ENCODE data around the gene OR10H3. TPM values are rescaled to one million over a fixed set of nuclear protein-coding genes. Genes with fewer than 3 reads are reported as not detected.
"Not testable (repeated sequence)": the region's sequence is repeated elsewhere in the genome, so short reads cannot be mapped to it uniquely, and the experiment has no call there.

OR10H3 gene
- total and polyA plus RNA-seq, 4 donors, result not detected

- H3K36me3 ChIP-seq (ENCODE audit: control insufficient read depth in 1 of 2, insufficient read depth in 2 of 2, low read length in 1 of 2), result no peaks in the 10 kb centered on the region
- intact Hi-C loops (cut with DNase I), result no loop called here
- no peaks in the 10 kb centered on the region for H3K4me1 ChIP-seq (ENCODE audit: control insufficient read depth in 1 of 2, insufficient read depth in 2 of 2, low read length in 2 of 2)
- no peak for DNase-seq
- H3K27ac ChIP-seq (ENCODE audit: low read depth in 1 of 2, low read length in 2 of 2), result no peak overlapping the region
- peaks cover 6% of the 10 kb centered on the region for H3K9me3 ChIP-seq (ENCODE audit: control insufficient read depth, low read length)
- 28% methylated on average over 6 of the region's 6 CpGs for whole genome bisulfite sequencing, 2 donors
- H3K4me3 ChIP-seq (ENCODE audit: low read length in 2 of 2), result no peak overlapping the region
- H3K27me3 ChIP-seq (ENCODE audit: control insufficient read depth in 1 of 2, insufficient read depth in 2 of 2, low read length in 1 of 2), result no peaks in the 10 kb centered on the region
- no peak for ATAC-seq (ENCODE audit: low FRiP score)
These were observed 31.8 kb downstream of the OR10H3 start for GRCh38 chr19:15769586-15769985.

GRCh38 chr19:15774159-15774558 is 36.4 kb downstream of the OR10H3 start:
- DNase-seq; H3K36me3 ChIP-seq (ENCODE audit: control insufficient read depth in 1 of 2, insufficient read depth in 2 of 2, low read length in 1 of 2); H3K27ac ChIP-seq (ENCODE audit: low read depth in 1 of 2, low read length in 2 of 2); ATAC-seq (ENCODE audit: low FRiP score); intact Hi-C loops (cut with DNase I); H3K9me3 ChIP-seq (ENCODE audit: control insufficient read depth, low read length); H3K4me1 ChIP-seq (ENCODE audit: control insufficient read depth in 1 of 2, insufficient read depth in 2 of 2, low read length in 2 of 2); H3K4me3 ChIP-seq (ENCODE audit: low read length in 2 of 2); H3K27me3 ChIP-seq (ENCODE audit: control insufficient read depth in 1 of 2, insufficient read depth in 2 of 2, low read length in 1 of 2): not testable (repeated sequence)
- WGBS, 2 donors, result 68 to 73% methylated on average over 3 of the region's 3 CpGs

GRCh38 chr19:15775249-15775648 is 37.5 kb downstream of the OR10H3 start:
- no peak for DNase-seq
- Histone ChIP-seq H3K4me1 (ENCODE audit: control insufficient read depth in 1 of 2, insufficient read depth in 2 of 2, low read length in 2 of 2) (no peaks in the 10 kb centered on the region), H3K9me3 (ENCODE audit: control insufficient read depth, low read length) (no peaks in the 10 kb centered on the region), H3K27me3 (ENCODE audit: control insufficient read depth in 1 of 2, insufficient read depth in 2 of 2, low read length in 1 of 2) (no peaks in the 10 kb centered on the region), H3K27ac (ENCODE audit: low read depth in 1 of 2, low read length in 2 of 2) (no peak overlapping the region), H3K36me3 (ENCODE audit: control insufficient read depth in 1 of 2, insufficient read depth in 2 of 2, low read length in 1 of 2) (no peaks in the 10 kb centered on the region), H3K4me3 (ENCODE audit: low read length in 2 of 2) (no peak overlapping the region)
- intact Hi-C loops (cut with DNase I), result no loop called here
- WGBS, 2 donors, result 56 to 58% methylated on average over 2 of the region's 2 CpGs
- ATAC-seq (ENCODE audit: low FRiP score), result no peak

GRCh38 chr19:15776264-15776663 is 38.5 kb downstream of the OR10H3 start:
- intact Hi-C loops (cut with DNase I), result no loop called here
- H3K27me3 ChIP-seq (ENCODE audit: control insufficient read depth in 1 of 2, insufficient read depth in 2 of 2, low read length in 1 of 2), result no peaks in the 10 kb centered on the region
- H3K4me1 ChIP-seq (ENCODE audit: control insufficient read depth in 1 of 2, insufficient read depth in 2 of 2, low read length in 2 of 2), result no peaks in the 10 kb centered on the region
- DNase-seq, result no peak
- no peaks in the 10 kb centered on the region for H3K9me3 ChIP-seq (ENCODE audit: control insufficient read depth, low read length)
- no peak overlapping the region for H3K4me3 ChIP-seq (ENCODE audit: low read length in 2 of 2)
- H3K36me3 ChIP-seq (ENCODE audit: control insufficient read depth in 1 of 2, insufficient read depth in 2 of 2, low read length in 1 of 2), result no peaks in the 10 kb centered on the region
- ATAC-seq (ENCODE audit: low FRiP score), result no peak
- 83 to 89% methylated on average over 4 of the region's 4 CpGs for WGBS, 2 donors
- H3K27ac ChIP-seq (ENCODE audit: low read depth in 1 of 2, low read length in 2 of 2), result no peak overlapping the region

GRCh38 chr19:15776991-15777970 is 39.5 kb downstream of the OR10H3 start:
- no peaks in the 10 kb centered on the region for H3K9me3 ChIP-seq (ENCODE audit: control insufficient read depth, low read length)
- intact Hi-C loops (cut with DNase I), result no loop called here
- no peak for DNase-seq
- H3K27ac ChIP-seq (ENCODE audit: low read depth in 1 of 2, low read length in 2 of 2), result no peak overlapping the region
- H3K36me3 ChIP-seq (ENCODE audit: control insufficient read depth in 1 of 2, insufficient read depth in 2 of 2, low read length in 1 of 2), result no peaks in the 10 kb centered on the region
- no peaks in the 10 kb centered on the region for H3K4me1 ChIP-seq (ENCODE audit: control insufficient read depth in 1 of 2, insufficient read depth in 2 of 2, low read length in 2 of 2)
- WGBS, 2 donors, result 48 to 67% methylated on average over 9 of the region's 9 CpGs
- no peak overlapping the region for H3K4me3 ChIP-seq (ENCODE audit: low read length in 2 of 2)
- no peaks in the 10 kb centered on the region for H3K27me3 ChIP-seq (ENCODE audit: control insufficient read depth in 1 of 2, insufficient read depth in 2 of 2, low read length in 1 of 2)
- no peak for ATAC-seq (ENCODE audit: low FRiP score)

GRCh38 chr19:15779756-15780476 is 42.1 kb downstream of the OR10H3 start:
- H3K4me3 ChIP-seq (ENCODE audit: low read length in 2 of 2), result no peak overlapping the region
- ATAC-seq (ENCODE audit: low FRiP score) (peak; percentile 93), DNase-seq (peak; percentile 89 to 92)
- 4 to 7% methylated on average over 8 to 10 of the region's 10 CpGs for WGBS, 2 donors
- intact Hi-C loops (cut with DNase I), result no loop called here
- no peaks in the 10 kb centered on the region for H3K9me3 ChIP-seq (ENCODE audit: control insufficient read depth, low read length)
- H3K4me1 ChIP-seq (ENCODE audit: control insufficient read depth in 1 of 2, insufficient read depth in 2 of 2, low read length in 2 of 2), result no peaks in the 10 kb centered on the region
- H3K27ac ChIP-seq (ENCODE audit: low read depth in 1 of 2, low read length in 2 of 2), result peak overlapping the region in 1 of 2 donors; percentile 49
- no peaks in the 10 kb centered on the region for H3K27me3 ChIP-seq (ENCODE audit: control insufficient read depth in 1 of 2, insufficient read depth in 2 of 2, low read length in 1 of 2)
- no peaks in the 10 kb centered on the region for H3K36me3 ChIP-seq (ENCODE audit: control insufficient read depth in 1 of 2, insufficient read depth in 2 of 2, low read length in 1 of 2)

GRCh38 chr19:15780610-15781418 is 43.0 kb downstream of the OR10H3 start:
- ATAC-seq (ENCODE audit: low FRiP score) (peak; percentile 16), DNase-seq (no peak)
- Histone ChIP-seq H3K4me1 (ENCODE audit: control insufficient read depth in 1 of 2, insufficient read depth in 2 of 2, low read length in 2 of 2) (no peaks in the 10 kb centered on the region), H3K27me3 (ENCODE audit: control insufficient read depth in 1 of 2, insufficient read depth in 2 of 2, low read length in 1 of 2) (no peaks in the 10 kb centered on the region), H3K9me3 (ENCODE audit: control insufficient read depth, low read length) (no peaks in the 10 kb centered on the region), H3K36me3 (ENCODE audit: control insufficient read depth in 1 of 2, insufficient read depth in 2 of 2, low read length in 1 of 2) (no peaks in the 10 kb centered on the region), H3K27ac (ENCODE audit: low read depth in 1 of 2, low read length in 2 of 2) (peak overlapping the region in 1 of 2 donors; percentile 49), H3K4me3 (ENCODE audit: low read length in 2 of 2) (no peak overlapping the region)
- 90 to 91% methylated on average over 7 of the region's 7 CpGs for WGBS, 2 donors
- intact Hi-C loops (cut with DNase I), result no loop called here

GRCh38 chr19:15781661-15782060 is 43.9 kb downstream of the OR10H3 start:
- no peak overlapping the region for H3K27ac ChIP-seq (ENCODE audit: low read depth in 1 of 2, low read length in 2 of 2)
- no peaks in the 10 kb centered on the region for H3K9me3 ChIP-seq (ENCODE audit: control insufficient read depth, low read length)
- H3K4me3 ChIP-seq (ENCODE audit: low read length in 2 of 2), result no peak overlapping the region
- no peaks in the 10 kb centered on the region for H3K36me3 ChIP-seq (ENCODE audit: control insufficient read depth in 1 of 2, insufficient read depth in 2 of 2, low read length in 1 of 2)
- intact Hi-C loops (cut with DNase I), result no loop called here
- DNase-seq (no peak), ATAC-seq (ENCODE audit: low FRiP score) (no peak)
- H3K4me1 ChIP-seq (ENCODE audit: control insufficient read depth in 1 of 2, insufficient read depth in 2 of 2, low read length in 2 of 2), result no peaks in the 10 kb centered on the region
- 78 to 85% methylated on average over 5 of the region's 5 CpGs for WGBS, 2 donors
- H3K27me3 ChIP-seq (ENCODE audit: control insufficient read depth in 1 of 2, insufficient read depth in 2 of 2, low read length in 1 of 2), result no peaks in the 10 kb centered on the region

Data from aorta (tissue), 5 donors.